ENCODE results near the gene RANBP1. TPM values are rescaled to one million over a fixed set of nuclear protein-coding genes. Genes with fewer than 3 reads are reported as not detected.

Gene RANBP1
- total RNA-seq, 1 donor from 2014 or later, result 142 TPM

- Mint-ChIP-seq H3K4me3 (ENCODE audit: unreplicated experiment) (peak overlapping the region; percentile 59), H3K9me3 (ENCODE audit: unreplicated experiment) (no peaks in the 10 kb centered on the region), H3K36me3 (ENCODE audit: low read depth, unreplicated experiment) (peaks cover 25% of the 10 kb centered on the region), H3K27ac (ENCODE audit: unreplicated experiment) (no peak overlapping the region), H3K27me3 (ENCODE audit: unreplicated experiment) (peaks cover 13% of the 10 kb centered on the region), H3K4me1 (ENCODE audit: unreplicated experiment) (no peaks in the 10 kb centered on the region)
- no peak for DNase-seq (ENCODE audit: low spot score)
- TF ChIP-seq CTCF (IDR thresholded peaks at IDR 0.05; ENCODE audit: unreplicated experiment), result no peak
These were observed 9.6 kb downstream of the RANBP1 start for GRCh38 chr22:20125201-20126174.

GRCh38 chr22:20126284-20127029 is 10.6 kb downstream of the RANBP1 start:
- TF ChIP-seq CTCF (IDR thresholded peaks at IDR 0.05; ENCODE audit: unreplicated experiment), result no peak
- peaks cover 13% of the 10 kb centered on the region for H3K27me3 Mint-ChIP-seq (ENCODE audit: unreplicated experiment)
- no peak for DNase-seq (ENCODE audit: low spot score)
- H3K9me3 Mint-ChIP-seq (ENCODE audit: unreplicated experiment), result no peaks in the 10 kb centered on the region
- no peak overlapping the region for H3K4me3 Mint-ChIP-seq (ENCODE audit: unreplicated experiment)
- H3K27ac Mint-ChIP-seq (ENCODE audit: unreplicated experiment), result no peak overlapping the region
- H3K4me1 Mint-ChIP-seq (ENCODE audit: unreplicated experiment), result no peaks in the 10 kb centered on the region
- H3K36me3 Mint-ChIP-seq (ENCODE audit: low read depth, unreplicated experiment), result peaks cover 24% of the 10 kb centered on the region

- DNase-seq (ENCODE audit: low spot score), result no peak
- H3K4me3 Mint-ChIP-seq (ENCODE audit: unreplicated experiment), result no peak overlapping the region
- no peaks in the 10 kb centered on the region for H3K9me3 Mint-ChIP-seq (ENCODE audit: unreplicated experiment)
- H3K27ac Mint-ChIP-seq (ENCODE audit: unreplicated experiment), result no peak overlapping the region
- H3K36me3 Mint-ChIP-seq (ENCODE audit: low read depth, unreplicated experiment), result peaks cover 15% of the 10 kb centered on the region
- no peak for TF ChIP-seq CTCF (IDR thresholded peaks at IDR 0.05; ENCODE audit: unreplicated experiment)
- no peaks in the 10 kb centered on the region for H3K4me1 Mint-ChIP-seq (ENCODE audit: unreplicated experiment)
- H3K27me3 Mint-ChIP-seq (ENCODE audit: unreplicated experiment), result peaks cover 13% of the 10 kb centered on the region
These were observed 11.5 kb downstream of the RANBP1 start for GRCh38 chr22:20127318-20127868.

GRCh38 chr22:20127869-20128618 is 12.1 kb downstream of the RANBP1 start:
- Mint-ChIP-seq H3K4me3 (ENCODE audit: unreplicated experiment) (no peak overlapping the region), H3K4me1 (ENCODE audit: unreplicated experiment) (no peaks in the 10 kb centered on the region), H3K27me3 (ENCODE audit: unreplicated experiment) (peaks cover 13% of the 10 kb centered on the region), H3K9me3 (ENCODE audit: unreplicated experiment) (no peaks in the 10 kb centered on the region), H3K27ac (ENCODE audit: unreplicated experiment) (no peak overlapping the region), H3K36me3 (ENCODE audit: low read depth, unreplicated experiment) (peaks cover 14% of the 10 kb centered on the region)
- no peak for TF ChIP-seq CTCF (IDR thresholded peaks at IDR 0.05; ENCODE audit: unreplicated experiment)
- DNase-seq (ENCODE audit: low spot score), result no peak

Data from endothelial cell (in vitro differentiated cells).